HCT116 (cell line): ENCODE measurements around the gene PDCD2L. TPM values are rescaled to one million over a fixed set of nuclear protein-coding genes. Genes with fewer than 3 reads are reported as not detected.

Experiments used
- ATAC-seq: fragments of 200-7000 bp; cut with Tn5 transposase; 2 replicates; pipeline ENCODE4 v1.9.1; 2020; ENCODE audit warnings: mild to moderate bottlenecking, moderate library complexity
- BruUV-seq: library from RNA; stranded (reverse); fragments of 400-500 nt; replicated peaks from 2 replicates; lab custom pipeline; 2021; lab: Mats Ljungman, UMichigan
- CTCF ChIA-PET: fragments of 300-600 bp; sonication (Branson Sonifier 250); formaldehyde crosslinking; loops from one replicate; lab custom pipeline; 2021; ENCODE audit warnings: antibody characterized with exemption; lab: Charles Lee
- POLR2A ChIA-PET: fragments of 300-600, 350-600 bp; sonication (Branson Sonifier 250); formaldehyde crosslinking; loops from one replicate; lab custom pipeline; 2021; ENCODE audit warnings: antibody characterized with exemption; lab: Charles Lee
- RAD21 ChIA-PET, 2 experiments: fragments of 300-600 bp; sonication (Branson Sonifier 250); formaldehyde crosslinking; loops; one replicate each; lab custom pipeline; 2023; ENCODE audit warnings: low total read pairs in 2 of 2; ENCODE audit not compliant: uncharacterized antibody in 2 of 2, unreplicated experiment in 2 of 2, low non-redundant PET in 1 of 2; lab: Charles Lee
- DNase-seq: peaks from one replicate; pipeline ENCODE4 v3.0.0-alpha.2; 2010; ENCODE audit warnings: low read depth, low spot score
- H2AFZ ChIP-seq: fragments of 200-600 bp; shearing (Covaris generic), sonication (generic); 2 replicates; pipeline ENCODE4 v1.6.1; 2017; ENCODE audit warnings: low read depth, mixed run types, mixed read lengths, antibody characterized with exemption, low read length; ENCODE audit not compliant: poor library complexity, severe bottlenecking
- H3K27ac ChIP-seq: 2 replicates; pipeline ENCODE4 v1.5.1; 2012; ENCODE audit warnings: low read depth, low read length
- H3K27me3 ChIP-seq: fragments of 200-600 bp; sonication (generic); 2 replicates; pipeline ENCODE4 v1.6.1; 2016; ENCODE audit warnings: mixed run types, low read length, mixed read lengths; ENCODE audit not compliant: insufficient read depth
- H3K36me3 ChIP-seq, 2 experiments: fragments of 200-500 bp in 1 of 2; fragments of 200-600 bp in 1 of 2; sonication (Bioruptor generic) in 1 of 2; sonication (generic) in 1 of 2; 2 replicates each; pipeline versions ENCODE4 v1.5.1 to v1.6.1; 2014 to 2016; ENCODE audit warnings: low read length in 2 of 2, inconsistent platforms in 1 of 2, mixed read lengths in 1 of 2, mixed run types in 1 of 2; ENCODE audit not compliant: insufficient read depth in 2 of 2, control insufficient read depth in 1 of 2
- H3K4me1 ChIP-seq, 2 experiments: fragments of 200-600 bp in 1 of 2; sonication (generic) in 1 of 2; 2 replicates each; pipeline versions ENCODE4 v1.5.1 to v1.6.1; 2012 to 2017; ENCODE audit warnings: low read length in 2 of 2, inconsistent platforms in 1 of 2, mild to moderate bottlenecking in 1 of 2, mixed read lengths in 1 of 2, mixed run types in 1 of 2, moderate library complexity in 1 of 2; ENCODE audit not compliant: insufficient read depth in 2 of 2, control insufficient read depth in 1 of 2
- H3K4me2 ChIP-seq: fragments of 200-600 bp; sonication (generic); 2 replicates; pipeline ENCODE4 v1.6.1; 2017; ENCODE audit warnings: mixed run types, low read length, mixed read lengths
- H3K4me3 ChIP-seq, 2 experiments: fragments of 200-600 bp in 1 of 2; sonication (generic) in 1 of 2; replicated peaks in 1 of 2; 2 replicates each; pipeline ENCODE4 v1.5.1; 2011 to 2016; ENCODE audit warnings: low read length in 2 of 2, control low read depth in 1 of 2, low read depth in 1 of 2, mild to moderate bottlenecking in 1 of 2, mixed read lengths in 1 of 2, mixed run types in 1 of 2
- H3K79me2 ChIP-seq: fragments of 200-600 bp; sonication (generic); 2 replicates; pipeline ENCODE4 v1.6.1; 2017; ENCODE audit warnings: mild to moderate bottlenecking, mixed run types, low read length, moderate library complexity, mixed read lengths; ENCODE audit not compliant: insufficient read depth
- H3K9ac ChIP-seq: fragments of 200-600 bp; sonication (generic); 2 replicates; pipeline ENCODE4 v1.6.1; 2016; ENCODE audit warnings: low read length, mixed read lengths
- H3K9me2 ChIP-seq: fragments of 200-600 bp; sonication (generic), shearing (Covaris generic); 2 replicates; pipeline ENCODE4 v1.6.1; 2017; ENCODE audit warnings: mixed run types, mild to moderate bottlenecking, moderate library complexity; ENCODE audit not compliant: insufficient read depth
- H3K9me3 ChIP-seq, 2 experiments: fragments of 200-500 bp in 1 of 2; fragments of 200-600 bp in 1 of 2; sonication (Bioruptor generic) in 1 of 2; sonication (generic) in 1 of 2; 2 replicates each; pipeline ENCODE4 v1.6.1; 2014 to 2017; ENCODE audit warnings: low read length in 2 of 2, mixed read lengths in 2 of 2, inconsistent platforms in 1 of 2, low read depth in 1 of 2, mild to moderate bottlenecking in 1 of 2, mixed run types in 1 of 2, moderate library complexity in 1 of 2; ENCODE audit not compliant: control insufficient read depth in 1 of 2, insufficient read depth in 1 of 2
- H4K20me1 ChIP-seq: fragments of 200-600 bp; sonication (generic), shearing (Covaris generic); 2 replicates; pipeline ENCODE4 v1.6.1; 2017; ENCODE audit warnings: mixed run types, mild to moderate bottlenecking, moderate library complexity; ENCODE audit not compliant: insufficient read depth
- CEBPB ChIP-seq: IDR thresholded peaks from 2 replicates; pipeline ENCODE4 v1.6.1; 2012; ENCODE audit warnings: low read depth
- ELF1 ChIP-seq: IDR thresholded peaks from 2 replicates; pipeline ENCODE4 v1.6.1; 2012; ENCODE audit warnings: low read depth, borderline replicate concordance
- EZH2 ChIP-seq: fragments of 200-600 bp; sonication (generic); IDR thresholded peaks from 2 replicates; pipeline ENCODE4 v1.6.1; 2017; ENCODE audit warnings: antibody characterized with exemption, mixed run types
- EZH2phosphoT487 ChIP-seq: fragments of 200-600 bp; IDR thresholded peaks from 2 replicates; pipeline ENCODE4 v1.6.1; 2018; ENCODE audit warnings: antibody characterized with exemption, borderline replicate concordance
- POLR2A ChIP-seq: IDR thresholded peaks from 2 replicates; pipeline ENCODE4 v1.7.0; 2011; ENCODE audit warnings: borderline replicate concordance; ENCODE audit not compliant: insufficient read depth, insufficient read length; ENCODE audit errors: extremely low read depth
- POLR2AphosphoS5 ChIP-seq: IDR thresholded peaks from 2 replicates; pipeline ENCODE4 v1.6.1; 2011; ENCODE audit warnings: mild to moderate bottlenecking, low read depth, low read length, moderate library complexity
- RAD21 ChIP-seq: IDR thresholded peaks from 2 replicates; pipeline ENCODE4 v1.6.1; 2012; ENCODE audit warnings: low read depth, mild to moderate bottlenecking
- SP1 ChIP-seq: IDR thresholded peaks from 2 replicates; pipeline ENCODE4 v1.6.1; 2012; ENCODE audit warnings: low read depth
- YY1 ChIP-seq: IDR thresholded peaks from 2 replicates; pipeline ENCODE4 v1.6.1; 2011; ENCODE audit warnings: low read length, low read depth, moderate library complexity, mild to moderate bottlenecking; ENCODE audit not compliant: insufficient replicate concordance; ENCODE audit errors: extremely low read depth
- ZFX ChIP-seq: fragments of 450-650 bp; IDR thresholded peaks from 2 replicates; pipeline ENCODE4 v1.6.1; 2017
- intact Hi-C: fragments of 100-400 bp; cut with micrococcal nuclease; formaldehyde crosslinking; loops from 2 replicates; pipeline ENCODE4 v1.10.0; 2022
- total RNA-seq: library from RNA; stranded (reverse); gene quantifications from one replicate; pipeline ENCODE4 v1.2.1, GENCODE V29; 2021; ENCODE audit not compliant: unreplicated experiment

The PDCD2L gene
- total RNA-seq, 1 experiment from 2014 or later: 30.0 TPM

GRCh38 chr19:34363094-34363493 is 41.1 kb upstream of the PDCD2L start:
- POLR2A ChIA-PET: no interaction called here

GRCh38 chr19:34363930-34364329 is 40.3 kb upstream of the PDCD2L start:
- DNase-seq (no peak), ATAC-seq (no peak)
- Histone ChIP-seq H3K27ac (peak overlapping the region; percentile 91), H3K36me3 (peaks cover 22 to 26% of the 10 kb centered on the region in 2 experiments; a peak in 3 of 4 replicates), H3K4me3 (peak overlapping the region in 1 of 2 experiments; percentile 99; a peak in 2 of 4 replicates), H3K27me3 (no peaks in the 10 kb centered on the region), H3K9ac (no peak overlapping the region), H3K9me2 (no peaks in the 10 kb centered on the region), H3K79me2 (peaks cover 39% of the 10 kb centered on the region), H3K9me3 (no peaks in the 10 kb centered on the region), H3K4me1 (peaks cover 21 to 44% of the 10 kb centered on the region in 2 experiments), H2AFZ (no peak overlapping the region), H4K20me1 (no peaks in the 10 kb centered on the region), H3K4me2 (peak overlapping the region; percentile 97)
- TF ChIP-seq SP1 (no peak), POLR2AphosphoS5 (no peak), POLR2A (no peak), YY1 (no peak), EZH2phosphoT487 (no peak)
- BruUV-seq: no TSS peak
- intact Hi-C loops: no loop called here
- RAD21 ChIA-PET: no interaction called here
- CTCF ChIA-PET: no interaction called here
- POLR2A ChIA-PET: no interaction called here

More at GRCh38 chr19:34363094-34363493, 41.1 kb upstream of the PDCD2L start:
- RAD21 ChIA-PET: no interaction called here
- no peaks in the 10 kb centered on the region for H3K9me3 ChIP-seq
- no peaks in the 10 kb centered on the region for H4K20me1 ChIP-seq
- H2AFZ ChIP-seq: no peak overlapping the region
- no peaks in the 10 kb centered on the region for H3K9me2 ChIP-seq
- no peak for DNase-seq
- peaks cover 13 to 19% of the 10 kb centered on the region in 2 experiments; a peak in 3 of 4 replicates for H3K36me3 ChIP-seq
- H3K4me1 ChIP-seq: peaks cover 29 to 52% of the 10 kb centered on the region in 2 experiments
- H3K79me2 ChIP-seq: peaks cover 31% of the 10 kb centered on the region
- no peak overlapping the region for H3K4me2 ChIP-seq
- no peak for ATAC-seq
- no TSS peak for BruUV-seq
- intact Hi-C loops: no loop called here
- no peaks in the 10 kb centered on the region for H3K27me3 ChIP-seq
- CTCF ChIA-PET: no interaction called here
- H3K27ac ChIP-seq: no peak overlapping the region
- no peak overlapping the region for H3K4me3 ChIP-seq
- H3K9ac ChIP-seq: no peak overlapping the region
- no peak for TF ChIP-seq EZH2
- no peak for TF ChIP-seq EZH2phosphoT487
- TF ChIP-seq ELF1: no peak
- TF ChIP-seq POLR2A: no peak
- no peak for TF ChIP-seq ZFX
- no peak for TF ChIP-seq RAD21
- no peak for TF ChIP-seq CEBPB
- TF ChIP-seq POLR2AphosphoS5: no peak
